ENCODE measurements around the gene PGD. TPM values are rescaled to one million over a fixed set of nuclear protein-coding genes. Genes with fewer than 3 reads are reported as not detected.
"Not testable (repeated sequence)": the region's sequence is repeated elsewhere in the genome, so short reads cannot be mapped to it uniquely, and the experiment has no call there.

The PGD gene
- total RNA-seq, 1 donor from 2014 or later = 100 TPM

GRCh38 chr1:10421637-10422036, 22.8 kb downstream of the PGD start:
- no peaks in the 10 kb centered on the region for H3K9me3 ChIP-seq
- intact Hi-C loops (cut with DNase I) = no loop called here
- no peak overlapping the region for H3K27ac ChIP-seq
- peaks cover 7% of the 10 kb centered on the region for H3K4me1 ChIP-seq
- H3K4me3 ChIP-seq = no peak overlapping the region
- TF ChIP-seq CTCF (IDR thresholded peaks at IDR 0.05) = no peak
- no peak for TF ChIP-seq POLR2AphosphoS5 (IDR thresholded peaks at IDR 0.05; ENCODE audit: insufficient read depth in 1 of 2, low read depth in 1 of 2)
- TF ChIP-seq POLR2A (IDR thresholded peaks at IDR 0.05) = no peak
- H3K27me3 ChIP-seq = no peaks in the 10 kb centered on the region
- no peak for DNase-seq (ENCODE audit: extremely low spot score in 2 of 2)
- H3K36me3 ChIP-seq = peaks cover 3 to 39% of the 10 kb centered on the region in 2 donors

- TF ChIP-seq POLR2AphosphoS5 (IDR thresholded peaks at IDR 0.05; ENCODE audit: insufficient read depth in 1 of 2, low read depth in 1 of 2) (no peak), POLR2A (IDR thresholded peaks at IDR 0.05) (no peak), CTCF (IDR thresholded peaks at IDR 0.05) (no peak)
- Histone ChIP-seq H3K4me3 (no peak overlapping the region), H3K27me3 (no peaks in the 10 kb centered on the region), H3K4me1 (peaks cover 13% of the 10 kb centered on the region), H3K36me3 (peaks cover 0 to 17% of the 10 kb centered on the region in 2 donors), H3K9me3 (no peaks in the 10 kb centered on the region), H3K27ac (no peak overlapping the region)
- intact Hi-C loops (cut with DNase I) = no loop called here
- no peak for DNase-seq (ENCODE audit: extremely low spot score in 2 of 2)
These were observed 25.2 kb downstream of the PGD start for GRCh38 chr1:10424034-10424433.

DNA sequence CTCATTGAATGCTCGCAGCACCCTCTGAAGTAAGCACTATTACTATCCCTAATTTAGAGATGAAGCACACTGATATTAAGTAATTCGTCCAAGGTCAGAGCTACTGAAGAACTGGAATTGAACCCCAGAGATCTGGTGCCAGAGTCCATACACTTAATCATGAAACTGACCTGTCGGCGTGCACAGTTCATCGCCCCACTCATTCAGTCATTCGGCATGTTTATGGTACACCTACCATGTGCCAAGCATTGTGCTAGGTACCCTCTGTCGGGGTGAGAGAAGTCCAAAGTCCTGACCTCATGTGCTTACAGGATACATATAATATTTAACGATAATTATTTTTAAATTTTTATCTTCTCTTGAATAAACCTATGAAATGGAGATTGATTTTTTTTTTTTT, 25.8 kb downstream of the PGD start:
- intact Hi-C loops (cut with DNase I) = no loop called here
- Histone ChIP-seq H3K9me3 (no peaks in the 10 kb centered on the region), H3K36me3 (peaks cover 0 to 11% of the 10 kb centered on the region in 2 donors), H3K4me3 (no peak overlapping the region), H3K27ac (no peak overlapping the region), H3K4me1 (peaks cover 15% of the 10 kb centered on the region), H3K27me3 (no peaks in the 10 kb centered on the region)
- TF ChIP-seq CTCF (IDR thresholded peaks at IDR 0.05) = no peak
- DNase-seq (ENCODE audit: extremely low spot score in 2 of 2) = no peak

DNA sequence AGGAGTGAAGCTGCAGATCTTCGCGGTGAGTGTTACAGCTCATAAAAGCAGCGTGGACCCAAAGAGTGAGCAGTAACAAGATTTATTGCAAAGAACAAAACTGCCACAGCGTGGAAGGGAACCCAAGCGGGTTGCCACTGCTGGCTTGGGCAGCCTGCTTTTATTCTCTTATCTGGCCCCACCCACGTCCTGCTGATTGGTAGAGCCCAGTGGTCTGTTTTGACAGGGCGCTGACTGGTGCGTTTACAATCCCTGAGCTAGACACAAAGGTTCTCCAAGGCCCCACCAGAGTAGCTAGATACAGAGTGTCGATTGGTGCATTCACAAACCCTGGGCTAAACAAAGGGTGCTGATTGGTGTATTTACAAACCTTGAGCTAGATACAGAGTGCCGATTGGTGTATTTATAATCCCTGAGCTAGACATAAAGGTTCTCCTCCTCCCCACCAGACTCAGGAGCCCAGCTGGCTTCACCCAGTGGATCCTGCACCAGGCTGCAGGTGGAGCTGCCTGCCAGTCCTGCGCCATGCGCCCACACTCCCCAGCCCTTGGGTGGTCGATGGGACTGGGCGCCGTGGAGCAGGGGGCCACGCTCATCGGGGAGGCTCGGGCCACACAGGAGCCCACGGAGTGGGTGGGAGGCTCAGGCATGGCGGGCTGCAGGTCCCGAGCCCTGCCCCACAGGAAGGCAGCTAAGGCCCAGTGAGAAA, 27.1 kb downstream of the PGD start:
- H3K9me3 ChIP-seq; H3K27me3 ChIP-seq; H3K27ac ChIP-seq; DNase-seq (ENCODE audit: extremely low spot score in 2 of 2); H3K36me3 ChIP-seq; intact Hi-C loops (cut with DNase I): not testable (repeated sequence)
- Histone ChIP-seq H3K4me3 (peak overlapping the region in 1 of 2 donors; percentile 3), H3K4me1 (peaks cover 22% of the 10 kb centered on the region)

DNA sequence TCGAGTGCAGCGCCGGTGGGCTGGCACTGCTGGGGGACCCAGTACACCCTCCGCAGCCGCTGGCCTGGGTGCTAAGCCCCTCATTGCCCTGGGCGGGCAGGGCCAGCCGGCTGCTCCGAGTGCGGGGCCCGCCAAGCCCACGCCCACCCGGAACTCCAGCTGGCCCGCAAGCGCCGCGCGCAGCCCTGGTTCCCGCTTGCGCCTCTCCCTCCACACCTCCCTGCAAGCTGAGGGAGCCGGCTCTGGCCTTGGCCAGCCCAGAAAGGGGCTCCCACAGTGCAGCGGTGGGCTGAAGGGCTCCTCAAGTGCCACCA, 27.6 kb downstream of the PGD start:
- intact Hi-C loops (cut with DNase I); H3K9me3 ChIP-seq; H3K27ac ChIP-seq; H3K36me3 ChIP-seq; DNase-seq (ENCODE audit: extremely low spot score in 2 of 2); H3K4me3 ChIP-seq; H3K27me3 ChIP-seq: not testable (repeated sequence)
- peaks cover 27% of the 10 kb centered on the region for H3K4me1 ChIP-seq

GRCh38 chr1:10428984-10429383, 30.1 kb downstream of the PGD start:
- Histone ChIP-seq H3K27me3 (no peaks in the 10 kb centered on the region), H3K27ac (no peak overlapping the region), H3K4me3 (no peak overlapping the region), H3K4me1 (peaks cover 27% of the 10 kb centered on the region), H3K36me3 (no peaks in the 10 kb centered on the region), H3K9me3 (no peaks in the 10 kb centered on the region)
- intact Hi-C loops (cut with DNase I) = loop anchor here (2.0 kb wide), 1 partner anchor 52 kb away; no protein-coding TSS in a partner anchor
- DNase-seq (ENCODE audit: extremely low spot score in 2 of 2) = no peak
- TF ChIP-seq POLR2A (IDR thresholded peaks at IDR 0.05) = no peak
- TF ChIP-seq POLR2AphosphoS5 (IDR thresholded peaks at IDR 0.05; ENCODE audit: insufficient read depth in 1 of 2, low read depth in 1 of 2) = no peak

Data from vagina (tissue), 2 donors.